GM19193 (cell line): ENCODE data around the gene CYFIP1.

Experiments used
- POLR2A ChIP-seq: IDR thresholded peaks from 4 replicates; pipeline ENCODE4 v1.6.1; 2011; ENCODE audit not compliant: insufficient read depth, insufficient read length; ENCODE audit errors: extremely low read depth

The CYFIP1 gene

GRCh38 chr15:22956257-22956977 lies 23.8 kb downstream of the CYFIP1 start:
- TF ChIP-seq POLR2A, result no peak

GRCh38 chr15:22955544-22956119 lies 24.5 kb downstream of the CYFIP1 start:
- TF ChIP-seq POLR2A, result no peak

- no peak for TF ChIP-seq POLR2A
Observed at GRCh38 chr15:22954798-22955543, 25.2 kb downstream of the CYFIP1 start.

GRCh38 chr15:22954326-22954725 lies 25.8 kb downstream of the CYFIP1 start:
- TF ChIP-seq POLR2A, result no peak

- no peak for TF ChIP-seq POLR2A
Observed at GRCh38 chr15:22952796-22953579, 27.2 kb downstream of the CYFIP1 start.

GRCh38 chr15:22951381-22952280 lies 28.5 kb downstream of the CYFIP1 start:
- TF ChIP-seq POLR2A, result no peak

- TF ChIP-seq POLR2A, result no peak
Observed at GRCh38 chr15:22951031-22951380, 29.2 kb downstream of the CYFIP1 start.

GRCh38 chr15:22950256-22950990 lies 29.7 kb downstream of the CYFIP1 start:
- no peak for TF ChIP-seq POLR2A

- no peak for TF ChIP-seq POLR2A
Observed at GRCh38 chr15:22949074-22949547, 31.1 kb downstream of the CYFIP1 start.

- no peak for TF ChIP-seq POLR2A
Observed at GRCh38 chr15:22948056-22948455, 32.1 kb downstream of the CYFIP1 start.

GRCh38 chr15:22947101-22948000 lies 32.8 kb downstream of the CYFIP1 start:
- no peak for TF ChIP-seq POLR2A

- no peak for TF ChIP-seq POLR2A
Observed at GRCh38 chr15:22945071-22945470, 35.1 kb downstream of the CYFIP1 start.
